DOHH2 (cell line): ENCODE results near the gene OARD1.

Experiments used
- EZH2phosphoT487 ChIP-seq: fragments of 200-600 bp; sonication (generic); IDR thresholded peaks from 2 replicates; pipeline ENCODE4 v1.6.1; 2017; ENCODE audit warnings: borderline replicate concordance, mild to moderate bottlenecking, antibody characterized with exemption, low read length, moderate library complexity, mixed read lengths
- TF ChIP-seq, protein P1 (sequence below): fragments of 200-600 bp; sonication (generic); IDR thresholded peaks from one replicate; pipeline ENCODE4 v1.5.1; 2014; ENCODE audit warnings: antibody characterized with exemption, mild to moderate bottlenecking, low read depth, low read length; ENCODE audit not compliant: poor library complexity, severe bottlenecking

DNA sequence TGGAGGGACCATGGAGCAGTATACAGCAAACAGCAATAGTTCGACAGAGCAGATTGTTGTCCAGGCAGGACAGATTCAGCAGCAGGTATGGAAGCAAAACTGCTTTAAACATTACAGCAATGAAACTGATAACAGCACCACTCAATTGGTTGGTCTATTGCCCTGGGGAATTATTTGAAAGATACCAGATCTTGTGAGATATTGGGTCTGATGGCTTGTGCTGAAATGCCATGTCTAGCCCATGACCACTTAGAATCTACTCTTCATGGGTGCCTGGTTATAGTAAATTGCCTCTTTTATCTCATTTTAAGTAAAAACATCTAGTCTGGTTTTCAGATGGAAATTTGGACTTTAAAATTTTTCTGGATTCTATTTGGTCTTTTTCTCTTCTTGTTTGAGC is 6.9 kb upstream of the OARD1 start:
- TF ChIP-seq, protein P1, sequence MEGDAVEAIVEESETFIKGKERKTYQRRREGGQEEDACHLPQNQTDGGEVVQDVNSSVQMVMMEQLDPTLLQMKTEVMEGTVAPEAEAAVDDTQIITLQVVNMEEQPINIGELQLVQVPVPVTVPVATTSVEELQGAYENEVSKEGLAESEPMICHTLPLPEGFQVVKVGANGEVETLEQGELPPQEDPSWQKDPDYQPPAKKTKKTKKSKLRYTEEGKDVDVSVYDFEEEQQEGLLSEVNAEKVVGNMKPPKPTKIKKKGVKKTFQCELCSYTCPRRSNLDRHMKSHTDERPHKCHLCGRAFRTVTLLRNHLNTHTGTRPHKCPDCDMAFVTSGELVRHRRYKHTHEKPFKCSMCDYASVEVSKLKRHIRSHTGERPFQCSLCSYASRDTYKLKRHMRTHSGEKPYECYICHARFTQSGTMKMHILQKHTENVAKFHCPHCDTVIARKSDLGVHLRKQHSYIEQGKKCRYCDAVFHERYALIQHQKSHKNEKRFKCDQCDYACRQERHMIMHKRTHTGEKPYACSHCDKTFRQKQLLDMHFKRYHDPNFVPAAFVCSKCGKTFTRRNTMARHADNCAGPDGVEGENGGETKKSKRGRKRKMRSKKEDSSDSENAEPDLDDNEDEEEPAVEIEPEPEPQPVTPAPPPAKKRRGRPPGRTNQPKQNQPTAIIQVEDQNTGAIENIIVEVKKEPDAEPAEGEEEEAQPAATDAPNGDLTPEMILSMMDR: no peak
- TF ChIP-seq EZH2phosphoT487: no peak
